ENCODE data around the gene FAM50B.

DNA sequence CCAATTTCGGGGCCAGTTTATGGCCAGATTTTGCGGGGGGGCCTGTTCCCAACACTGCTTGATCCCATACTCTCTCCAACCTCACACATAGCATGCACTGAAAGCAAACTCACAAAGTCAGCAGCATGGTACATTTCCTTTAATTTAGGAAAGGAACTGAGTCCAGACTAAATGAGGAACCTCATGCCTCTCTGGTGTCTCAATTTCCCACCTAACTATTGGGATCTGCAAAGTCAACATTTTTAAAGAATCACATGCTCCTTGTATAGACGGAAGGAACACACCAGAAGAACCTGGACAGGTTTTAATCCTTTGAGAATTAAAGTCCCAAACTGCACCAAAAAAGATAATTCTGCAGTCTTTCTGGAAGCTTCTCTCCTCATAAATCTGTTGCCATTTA lies 33.3 kb downstream of the FAM50B start:
- no peak for TF ChIP-seq CTCF (IDR thresholded peaks at IDR 0.05)
- TF ChIP-seq POLR2A (IDR thresholded peaks at IDR 0.05), result no peak

All from esophagus squamous epithelium (tissue), 4 donors.